Thoracic aorta (tissue), 2 donors: ENCODE data around the gene LDLRAD3. TPM values are rescaled to one million over a fixed set of nuclear protein-coding genes. Genes with fewer than 3 reads are reported as not detected.

ENCODE experiments used
- ATAC-seq: fragments of 150-250 bp; one replicate; pipeline ENCODE4 v1.8.0; 2017; ENCODE audit warnings: low read depth; ENCODE audit not compliant: insufficient number of reproducible peaks, low FRiP score
- DNase-seq: peaks from one replicate; pipeline ENCODE4 v3.0.0-alpha.2; 2020; ENCODE audit warnings: low spot score
- H3K27ac ChIP-seq, 2 donors: fragments of 200-600 bp; sonication (generic); 1 replicate in 1 of 2; 2 replicates in 1 of 2; pipeline ENCODE4 v1.5.1; 2016; ENCODE audit warnings: mild to moderate bottlenecking in 2 of 2, moderate library complexity in 2 of 2
- H3K27me3 ChIP-seq: fragments of 200-600 bp; sonication (generic); replicated peaks from 2 replicates; pipeline ENCODE4 v1.6.0; 2016; ENCODE audit warnings: mild to moderate bottlenecking; ENCODE audit not compliant: insufficient read depth
- H3K36me3 ChIP-seq: fragments of 200-600 bp; sonication (generic); one replicate; pipeline ENCODE4 v1.5.1; 2016
- H3K4me1 ChIP-seq, 2 donors: fragments of 200-600 bp; sonication (generic); 1 replicate in 1 of 2; 2 replicates in 1 of 2; pipeline versions ENCODE4 v1.5.1 to v1.6.0; 2016; ENCODE audit warnings: low read depth in 2 of 2, mild to moderate bottlenecking in 1 of 2; ENCODE audit not compliant: control insufficient read depth in 1 of 2
- H3K4me3 ChIP-seq: fragments of 200-600 bp; sonication (generic); 2 replicates; pipeline ENCODE4 v1.5.1; 2016; ENCODE audit warnings: mild to moderate bottlenecking
- H3K9me3 ChIP-seq: fragments of 200-600 bp; sonication (generic); 2 replicates; pipeline ENCODE4 v1.5.1; 2016
- total RNA-seq, 2 donors: library from RNA; depleted of rRNA; stranded (reverse); fragments of >200 nt; gene quantifications; one replicate each; pipeline versions ENCODE4 v1.1.0 to v1.2.3, GENCODE V29; 2016
- TF ChIP-seq, protein P1 (sequence below): fragments of 200-600 bp; sonication (generic); IDR thresholded peaks from one replicate; pipeline ENCODE4 v1.5.1; 2019; ENCODE audit warnings: antibody characterized with exemption

Gene LDLRAD3
- total RNA-seq, 2 donors from 2014 or later, result 6.1 to 17.2 TPM

DNA sequence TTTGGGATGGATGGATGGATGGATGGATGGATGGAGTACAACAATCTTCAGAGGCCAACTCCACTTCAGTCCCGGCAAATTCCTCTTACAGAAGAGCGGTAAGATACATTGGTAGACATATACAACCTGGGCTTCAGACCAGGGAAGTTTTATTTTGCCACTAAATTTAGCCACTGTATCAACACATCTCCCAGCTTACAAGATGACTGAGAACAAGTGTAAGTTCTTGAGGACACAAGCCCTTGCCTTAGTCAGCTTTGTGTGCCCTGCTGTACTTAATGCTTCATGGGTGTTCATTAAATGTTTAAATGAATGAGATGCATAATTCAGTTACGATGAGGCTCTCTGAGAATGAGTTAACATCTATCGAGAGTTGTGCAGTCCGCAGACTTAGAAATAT lies 217.7 kb downstream of the LDLRAD3 start:
- Histone ChIP-seq H3K36me3 (no peaks in the 10 kb centered on the region), H3K27ac (no peak overlapping the region), H3K27me3 (no peaks in the 10 kb centered on the region), H3K4me1 (peaks cover 0 to 10% of the 10 kb centered on the region in 2 donors), H3K9me3 (no peaks in the 10 kb centered on the region), H3K4me3 (no peak overlapping the region)
- TF ChIP-seq, protein P1, sequence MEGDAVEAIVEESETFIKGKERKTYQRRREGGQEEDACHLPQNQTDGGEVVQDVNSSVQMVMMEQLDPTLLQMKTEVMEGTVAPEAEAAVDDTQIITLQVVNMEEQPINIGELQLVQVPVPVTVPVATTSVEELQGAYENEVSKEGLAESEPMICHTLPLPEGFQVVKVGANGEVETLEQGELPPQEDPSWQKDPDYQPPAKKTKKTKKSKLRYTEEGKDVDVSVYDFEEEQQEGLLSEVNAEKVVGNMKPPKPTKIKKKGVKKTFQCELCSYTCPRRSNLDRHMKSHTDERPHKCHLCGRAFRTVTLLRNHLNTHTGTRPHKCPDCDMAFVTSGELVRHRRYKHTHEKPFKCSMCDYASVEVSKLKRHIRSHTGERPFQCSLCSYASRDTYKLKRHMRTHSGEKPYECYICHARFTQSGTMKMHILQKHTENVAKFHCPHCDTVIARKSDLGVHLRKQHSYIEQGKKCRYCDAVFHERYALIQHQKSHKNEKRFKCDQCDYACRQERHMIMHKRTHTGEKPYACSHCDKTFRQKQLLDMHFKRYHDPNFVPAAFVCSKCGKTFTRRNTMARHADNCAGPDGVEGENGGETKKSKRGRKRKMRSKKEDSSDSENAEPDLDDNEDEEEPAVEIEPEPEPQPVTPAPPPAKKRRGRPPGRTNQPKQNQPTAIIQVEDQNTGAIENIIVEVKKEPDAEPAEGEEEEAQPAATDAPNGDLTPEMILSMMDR, result no peak
- DNase-seq (no peak), ATAC-seq (no peak)

DNA sequence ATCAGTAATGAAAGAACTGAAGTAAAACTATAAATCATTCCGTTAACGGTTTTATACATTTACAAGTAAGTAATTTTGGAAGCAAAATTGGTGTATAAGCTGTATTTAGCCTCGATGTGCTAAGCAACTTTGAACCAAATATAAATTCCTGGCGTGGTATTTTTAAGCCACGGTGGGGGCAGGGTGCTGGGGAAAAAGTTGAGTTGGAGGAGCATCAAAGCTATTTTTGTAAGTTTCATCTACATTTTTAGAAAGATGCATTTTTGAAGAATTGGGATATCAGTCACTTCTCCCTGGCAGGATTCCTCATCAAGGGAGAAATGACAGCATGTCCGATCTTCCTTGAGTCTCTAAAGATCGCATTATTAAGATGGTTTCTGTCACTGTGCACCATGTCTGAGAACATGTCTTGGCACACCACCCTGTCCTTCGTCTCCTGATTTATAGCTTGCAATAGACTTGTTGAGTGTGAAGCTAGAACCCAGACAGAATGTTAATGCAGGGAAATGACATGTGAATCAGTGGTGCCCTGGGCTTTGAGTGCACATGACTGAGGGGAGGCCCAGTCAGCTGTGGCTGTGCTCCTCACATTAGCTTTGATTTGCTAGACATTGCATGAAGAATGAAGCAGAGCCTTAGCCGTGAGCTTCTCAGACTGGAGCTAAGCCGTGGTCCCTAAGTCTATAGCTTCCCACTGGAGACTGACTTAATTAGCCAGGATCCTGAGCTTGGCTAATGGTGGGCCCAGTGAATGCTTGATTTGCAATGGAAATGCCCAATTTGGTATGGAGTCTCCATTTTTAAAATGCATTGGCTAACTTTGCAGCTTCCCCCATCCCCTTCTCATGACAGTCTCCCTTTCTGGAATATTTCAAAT lies 218.4 kb downstream of the LDLRAD3 start:
- DNase-seq (no peak), ATAC-seq (no peak)
- Histone ChIP-seq H3K9me3 (no peaks in the 10 kb centered on the region), H3K4me1 (peaks cover 0 to 10% of the 10 kb centered on the region in 2 donors), H3K36me3 (no peaks in the 10 kb centered on the region), H3K27ac (no peak overlapping the region), H3K27me3 (no peaks in the 10 kb centered on the region), H3K4me3 (no peak overlapping the region)
- TF ChIP-seq, protein P1, result no peak

DNA sequence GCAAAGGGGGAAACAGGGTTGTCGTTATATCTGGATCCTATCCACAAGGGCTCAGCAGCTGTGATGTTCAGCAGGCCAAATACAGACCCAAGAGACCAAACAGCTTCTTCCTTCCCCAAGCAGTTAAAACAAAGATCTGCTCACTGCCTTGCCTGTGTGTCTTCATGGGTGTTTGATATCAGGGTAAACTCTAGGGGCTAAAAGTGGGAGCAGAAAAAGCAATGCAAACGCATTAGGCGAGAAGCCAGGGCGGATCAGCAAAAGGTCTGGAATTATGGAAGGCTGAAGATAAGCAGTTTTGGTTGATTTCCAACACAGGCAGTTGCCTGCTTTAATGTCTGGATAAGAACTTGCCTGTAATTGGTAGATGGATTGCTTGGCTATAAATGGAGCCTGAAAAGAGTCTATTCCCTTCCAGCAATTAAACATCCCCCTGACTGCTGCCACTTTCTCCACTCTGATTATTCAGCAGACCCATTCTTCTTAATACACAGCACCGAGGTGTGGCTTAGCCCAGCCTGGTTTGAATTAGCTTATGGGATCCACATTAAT lies 219.1 kb downstream of the LDLRAD3 start:
- DNase-seq, result no peak
- H3K27me3 ChIP-seq, result no peaks in the 10 kb centered on the region
- H3K4me3 ChIP-seq, result no peak overlapping the region
- no peak for ATAC-seq
- TF ChIP-seq, protein P1, result no peak
- H3K27ac ChIP-seq, result no peak overlapping the region
- peaks cover 0 to 10% of the 10 kb centered on the region in 2 donors for H3K4me1 ChIP-seq
- no peaks in the 10 kb centered on the region for H3K9me3 ChIP-seq
- H3K36me3 ChIP-seq, result no peaks in the 10 kb centered on the region

DNA sequence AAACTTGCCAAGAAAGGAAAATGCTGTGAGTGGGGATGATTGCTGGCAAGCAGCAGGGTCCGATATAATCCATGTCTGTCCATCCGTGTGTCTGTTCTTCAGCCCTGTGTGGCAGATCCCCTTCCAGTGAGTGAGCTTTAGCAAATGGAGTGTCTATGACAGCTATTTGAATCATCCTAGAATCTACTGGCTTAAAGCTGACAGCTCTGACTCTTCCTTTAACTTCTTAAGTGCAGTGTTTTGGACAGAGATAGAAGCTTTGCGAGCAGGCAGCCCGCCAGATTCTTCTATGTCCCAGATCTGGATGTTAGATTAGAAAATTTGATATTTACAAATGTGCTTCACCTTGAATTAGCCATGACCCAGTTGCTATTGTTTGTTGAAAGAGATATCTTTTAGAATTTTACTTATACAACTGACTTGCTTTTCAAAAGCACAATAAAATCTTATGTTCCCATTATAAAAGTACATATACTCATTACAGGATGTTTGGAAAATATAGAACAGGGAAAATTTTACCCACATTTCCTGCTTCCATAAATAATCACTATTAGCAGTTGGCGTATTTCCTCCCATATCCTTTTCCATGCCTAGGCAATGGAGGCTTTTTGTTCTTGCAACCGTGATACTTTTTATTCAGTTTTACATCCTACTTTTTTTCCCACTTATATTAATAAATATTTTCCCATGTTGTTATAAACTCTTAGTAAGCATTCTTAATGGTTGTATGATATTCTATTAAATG lies 220.8 kb downstream of the LDLRAD3 start:
- ATAC-seq (no peak), DNase-seq (no peak)
- peaks cover 0 to 10% of the 10 kb centered on the region in 2 donors for H3K4me1 ChIP-seq
- no peaks in the 10 kb centered on the region for H3K36me3 ChIP-seq
- TF ChIP-seq, protein P1, result no peak
- H3K27ac ChIP-seq, result no peak overlapping the region
- H3K4me3 ChIP-seq, result no peak overlapping the region
- H3K9me3 ChIP-seq, result no peaks in the 10 kb centered on the region
- H3K27me3 ChIP-seq, result no peaks in the 10 kb centered on the region
